ENCODE data around the gene SIGLEC1.

The SIGLEC1 gene

DNA sequence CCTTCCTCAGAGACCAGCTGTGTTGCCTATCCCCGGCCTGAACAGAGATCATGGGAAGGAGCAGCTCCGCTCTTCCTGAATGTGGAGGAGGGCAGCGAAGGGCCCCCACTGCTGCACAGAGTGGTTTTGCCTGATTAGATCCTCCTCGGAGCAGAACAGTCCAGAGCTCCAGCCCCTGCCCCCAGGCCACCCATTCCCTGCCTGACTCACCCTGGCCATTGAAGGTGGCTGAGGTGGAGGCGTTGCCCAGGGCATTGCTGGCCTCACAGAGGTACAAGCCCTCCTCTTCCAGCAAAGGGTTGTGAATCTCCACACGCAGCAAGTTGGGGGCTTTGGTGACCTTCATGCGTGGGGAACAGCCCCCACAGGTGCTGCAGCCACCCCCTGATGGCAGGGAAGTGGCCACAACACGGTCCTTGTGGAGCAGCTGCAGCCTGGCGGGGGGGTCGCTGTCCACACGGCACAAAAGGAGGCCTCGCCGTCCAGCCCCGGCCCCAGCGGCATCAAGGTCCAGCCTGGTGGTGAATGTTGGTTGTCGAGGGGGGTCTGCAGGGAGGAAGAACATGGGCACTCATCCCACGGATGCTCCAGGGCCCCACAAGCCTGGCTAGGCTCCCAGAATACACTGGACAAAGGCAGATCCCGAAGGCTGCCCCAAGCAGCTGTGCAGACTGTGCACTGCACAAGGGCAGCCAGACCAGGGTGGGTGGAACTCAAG lies 14.7 kb downstream of the SIGLEC1 start:
- DNase-seq = no peak

DNA sequence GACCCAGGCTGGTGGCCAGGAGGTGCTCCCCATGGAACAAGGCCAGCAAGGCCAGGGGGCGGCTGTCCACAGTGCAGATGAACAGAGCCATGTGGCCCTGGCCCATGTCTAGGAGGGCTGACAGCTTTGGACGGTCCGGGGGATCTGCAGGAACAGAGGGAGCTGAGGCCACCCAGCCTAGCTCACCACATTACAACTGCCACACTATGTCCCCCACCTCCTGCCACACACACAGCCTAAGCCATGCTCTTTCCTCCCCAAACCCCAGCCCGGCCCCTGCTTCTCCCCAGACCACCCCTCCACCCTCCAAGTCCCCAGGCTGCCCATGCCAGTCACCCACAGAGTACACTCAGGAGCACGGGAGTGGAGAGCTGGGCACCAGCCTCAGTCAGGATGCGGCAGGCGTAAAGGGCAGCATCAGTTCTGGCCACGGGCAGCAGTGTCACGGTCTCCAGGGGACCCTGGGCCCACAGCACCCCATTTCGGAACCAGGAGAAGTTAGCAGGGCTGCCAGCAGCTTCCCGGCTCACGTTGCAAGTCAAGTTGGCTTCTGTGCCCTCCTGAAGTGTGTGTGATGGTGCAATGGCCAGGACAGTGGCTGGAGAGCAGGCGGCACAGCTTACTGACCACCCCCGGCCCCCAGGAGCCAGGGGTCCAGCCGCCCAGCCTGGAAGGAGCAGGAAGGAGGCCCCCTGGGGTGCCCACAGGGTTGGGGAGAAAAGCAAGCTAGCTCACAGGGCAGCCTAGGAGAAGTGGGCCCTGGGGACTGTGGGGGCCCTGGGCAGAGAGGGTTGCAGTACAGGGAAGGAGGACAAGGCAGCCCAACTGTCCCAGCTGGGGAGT lies 15.4 kb downstream of the SIGLEC1 start:
- DNase-seq = no peak

DNA sequence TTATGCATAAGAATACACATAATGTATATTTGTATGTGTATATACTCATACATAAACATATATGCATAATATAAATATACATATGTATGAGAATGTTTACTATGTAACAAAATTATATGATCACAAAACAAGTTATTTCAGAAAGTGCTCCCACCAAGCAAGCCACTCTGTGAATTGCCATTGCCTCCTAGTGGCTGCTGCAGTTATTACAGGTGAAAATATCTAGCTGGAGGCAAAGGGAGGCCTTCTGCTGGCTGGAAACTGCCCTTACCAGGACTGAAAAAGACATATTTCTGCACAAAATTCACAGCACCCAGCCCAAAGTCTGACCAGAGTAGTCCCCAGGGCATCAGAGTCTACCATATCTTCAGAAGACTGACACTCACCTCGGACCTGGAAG lies 16.2 kb downstream of the SIGLEC1 start:
- DNase-seq = no peak

DNA sequence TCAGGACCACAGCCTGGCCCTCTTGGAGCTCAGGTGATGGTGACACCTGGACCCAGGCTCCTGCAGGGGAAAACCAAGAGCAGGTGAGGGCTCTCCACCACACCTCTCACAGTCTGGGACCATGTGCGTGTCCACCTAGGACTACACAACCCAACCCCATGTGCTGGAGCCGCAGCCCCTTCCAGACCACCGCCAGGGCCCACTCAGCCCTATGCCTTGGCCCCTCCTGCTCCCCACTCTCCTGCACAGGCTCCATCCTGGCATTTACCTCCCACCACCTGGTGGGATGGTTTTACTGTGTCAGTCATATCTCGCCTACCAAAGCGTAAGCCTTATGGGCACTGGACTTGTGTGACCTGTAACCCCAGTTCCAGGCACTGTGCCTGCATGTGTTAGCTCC lies 17.5 kb downstream of the SIGLEC1 start:
- no peak for DNase-seq

DNA sequence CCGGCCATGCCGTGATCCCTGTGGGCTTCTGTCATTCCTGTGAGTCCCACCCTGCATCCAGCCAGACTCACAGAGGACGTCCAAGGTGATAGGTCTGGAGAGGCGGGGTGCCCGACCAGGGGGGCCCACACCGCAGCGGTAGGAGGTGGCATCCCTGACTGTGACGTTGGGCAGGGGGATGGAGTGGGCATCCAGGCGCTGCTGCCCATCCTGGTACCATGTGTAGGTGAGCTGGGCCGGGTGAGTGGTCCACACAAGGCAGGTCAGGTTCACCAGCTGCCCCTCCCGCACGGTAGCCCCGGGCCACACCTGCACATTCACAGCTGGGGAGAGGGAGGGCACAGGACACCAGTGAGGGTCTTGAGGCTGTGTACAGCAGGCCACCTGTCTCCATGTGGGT lies 19.0 kb downstream of the SIGLEC1 start:
- no peak for DNase-seq

DNA sequence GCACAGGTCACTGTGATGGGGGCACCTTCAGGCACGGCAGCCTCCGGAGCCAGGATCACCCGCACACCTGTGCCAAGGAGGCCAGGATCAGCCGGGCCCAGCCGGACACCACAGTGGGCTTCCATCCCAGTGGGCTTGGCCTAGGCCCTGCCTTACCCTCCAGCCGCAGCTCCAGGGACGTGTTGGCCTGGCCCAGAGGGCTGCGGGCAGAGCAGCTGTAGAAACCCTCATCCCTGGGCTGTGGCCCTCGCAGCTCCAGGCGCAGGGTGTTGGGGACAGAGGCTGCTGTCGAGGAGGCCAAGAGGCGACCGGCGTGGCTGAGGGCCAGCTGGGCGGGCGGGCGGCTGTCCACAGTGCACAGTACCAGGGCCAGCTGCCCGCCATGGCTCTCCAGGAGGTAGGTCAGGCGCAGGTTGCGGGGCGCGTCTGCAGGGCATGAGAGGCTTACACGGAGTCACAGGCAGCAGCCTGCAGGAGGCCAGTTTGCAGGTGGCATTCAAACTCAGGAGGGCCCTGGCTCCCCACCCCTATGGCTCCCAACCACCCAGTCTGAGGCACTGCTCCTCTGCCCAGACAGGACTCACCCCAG lies 19.6 kb downstream of the SIGLEC1 start:
- DNase-seq = no peak

DNA sequence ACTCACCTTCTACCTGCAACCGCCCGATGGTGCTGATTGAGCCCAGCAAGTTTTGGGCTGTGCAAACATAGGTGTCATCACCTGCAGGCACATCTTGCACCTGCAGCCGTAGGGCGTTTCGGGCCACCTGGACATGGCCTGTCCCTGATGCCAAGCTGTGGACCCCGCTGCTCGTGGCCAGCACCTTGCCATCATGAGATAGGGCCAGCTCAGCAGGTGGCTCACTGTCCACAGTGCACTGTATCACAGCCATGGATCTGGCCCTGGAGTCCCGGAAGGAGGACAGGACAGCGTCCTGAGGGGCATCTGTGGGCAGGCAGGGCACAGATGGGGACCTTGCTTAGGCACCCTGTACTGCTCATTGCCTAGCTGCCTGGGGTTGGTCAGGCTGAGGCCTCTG lies 20.5 kb downstream of the SIGLEC1 start:
- DNase-seq = no peak

DNA sequence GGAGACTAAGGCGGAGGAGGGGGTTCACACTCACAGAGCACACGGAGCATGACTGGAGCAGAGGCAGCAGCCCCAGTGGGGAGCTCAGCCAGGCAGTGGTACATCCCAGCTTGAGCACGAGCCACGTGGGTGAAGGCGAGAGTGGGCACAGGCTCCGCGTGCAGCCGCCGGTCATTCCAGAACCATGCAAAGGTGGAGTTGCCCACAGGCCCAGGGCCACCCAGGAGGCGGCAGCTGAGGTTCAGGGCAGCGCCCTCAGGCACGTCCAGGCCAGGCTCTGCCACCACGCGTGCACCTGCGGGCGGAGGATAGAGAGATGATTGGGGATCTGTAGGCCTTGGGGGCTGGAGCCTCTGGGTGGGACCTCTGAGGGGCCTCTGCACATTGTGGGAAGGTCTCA lies 21.1 kb downstream of the SIGLEC1 start:
- DNase-seq = no peak

DNA sequence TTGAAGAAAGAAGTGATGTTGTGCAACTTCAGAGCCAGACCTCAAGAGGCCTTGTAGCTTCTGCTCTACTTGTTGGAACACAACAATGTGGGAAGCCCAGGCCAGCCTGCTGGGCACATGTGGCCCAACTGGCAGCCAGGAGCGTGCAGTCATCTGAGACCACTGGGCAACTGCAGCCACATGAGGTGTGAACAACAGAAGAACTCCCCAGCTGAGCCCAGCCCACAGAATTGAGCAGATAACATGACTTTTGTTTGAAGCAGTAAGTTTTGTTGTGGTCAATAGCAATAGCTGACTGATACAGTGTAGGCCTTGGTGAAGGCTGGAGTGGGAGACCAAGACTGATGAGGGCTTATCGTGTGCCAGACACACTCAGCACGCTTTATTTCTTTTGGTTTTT lies 22.0 kb downstream of the SIGLEC1 start:
- no peak for DNase-seq

DNA sequence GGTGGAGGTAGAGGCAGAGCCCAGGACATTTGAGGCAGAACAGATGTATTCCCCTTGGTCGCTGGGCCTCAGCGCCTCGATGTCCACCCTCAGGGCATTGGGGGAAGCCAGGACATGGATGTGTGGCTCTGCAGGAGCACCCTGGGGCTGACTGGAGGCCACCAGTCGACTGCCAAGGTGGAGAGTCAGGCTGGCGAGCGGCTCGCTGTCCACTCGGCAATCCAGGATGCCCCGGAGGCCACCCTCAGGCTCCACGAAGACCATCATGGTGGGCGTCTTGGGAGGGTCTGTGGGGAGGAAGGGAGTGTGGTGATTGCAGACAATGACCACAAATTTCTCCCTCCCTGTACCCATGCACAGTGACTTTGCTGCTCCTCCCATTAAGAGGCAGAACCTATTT lies 22.4 kb downstream of the SIGLEC1 start:
- DNase-seq = no peak

DNA sequence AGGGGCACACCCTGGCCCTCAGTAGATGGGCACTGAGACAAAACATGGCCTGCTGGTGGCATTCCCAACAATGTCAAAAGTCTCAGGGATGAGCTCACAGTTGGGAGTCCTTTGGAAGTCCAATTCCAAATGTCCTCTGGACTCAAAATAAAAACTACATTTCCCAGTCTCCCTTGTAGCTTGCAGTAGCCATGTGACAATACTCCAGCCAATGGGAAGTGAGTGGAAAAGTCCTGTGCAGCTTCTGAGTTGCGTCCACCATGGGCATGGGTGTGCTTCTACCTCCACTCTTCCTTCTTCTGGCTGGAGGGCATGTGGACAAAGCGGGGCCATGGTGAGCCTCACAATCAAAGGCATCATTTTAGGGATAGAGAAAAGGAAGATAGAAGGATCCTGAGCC lies 24.7 kb downstream of the SIGLEC1 start:
- no peak for DNase-seq

DNA sequence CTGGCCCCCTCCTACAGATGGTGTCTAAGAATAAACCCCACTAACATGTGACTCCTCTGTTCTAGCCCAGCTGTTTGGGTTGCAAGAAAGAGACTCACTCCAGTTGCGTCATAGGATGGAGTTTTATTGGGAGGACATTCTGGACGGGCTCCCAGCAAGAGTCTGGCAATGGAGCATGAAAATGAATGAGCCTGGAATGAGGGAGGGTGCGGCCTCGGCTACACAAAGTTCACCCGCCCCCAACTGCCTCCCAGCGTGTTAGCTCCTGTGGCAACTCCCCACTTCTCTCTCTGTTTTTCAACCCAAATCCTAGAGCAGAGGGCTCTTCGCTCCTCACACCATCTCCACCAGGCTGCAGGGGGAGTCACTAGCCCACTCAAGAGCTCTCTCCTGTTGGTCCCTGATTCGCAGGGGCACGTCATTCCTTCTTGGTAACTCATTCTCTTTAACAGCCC lies 25.5 kb downstream of the SIGLEC1 start:
- DNase-seq = no peak

DNA sequence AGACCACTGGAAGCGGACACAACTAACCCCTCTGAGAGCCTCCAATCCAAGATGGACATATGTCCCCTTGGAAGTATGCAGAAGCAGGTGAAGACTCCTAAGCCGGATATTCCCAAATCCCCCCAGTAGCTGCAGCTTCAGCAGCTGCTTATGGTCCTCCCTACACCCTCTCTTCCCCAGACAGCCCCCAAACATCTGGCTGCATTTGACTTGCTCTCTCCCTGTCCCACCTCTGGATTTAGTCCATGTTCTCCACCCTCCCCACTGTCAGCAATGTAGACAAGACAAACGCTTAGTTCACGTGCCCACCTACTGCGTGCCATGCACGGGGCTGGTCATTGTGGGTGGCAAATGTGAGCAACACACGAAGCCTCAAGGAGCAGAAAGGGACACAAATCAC lies 26.0 kb downstream of the SIGLEC1 start:
- no peak for DNase-seq

DNA sequence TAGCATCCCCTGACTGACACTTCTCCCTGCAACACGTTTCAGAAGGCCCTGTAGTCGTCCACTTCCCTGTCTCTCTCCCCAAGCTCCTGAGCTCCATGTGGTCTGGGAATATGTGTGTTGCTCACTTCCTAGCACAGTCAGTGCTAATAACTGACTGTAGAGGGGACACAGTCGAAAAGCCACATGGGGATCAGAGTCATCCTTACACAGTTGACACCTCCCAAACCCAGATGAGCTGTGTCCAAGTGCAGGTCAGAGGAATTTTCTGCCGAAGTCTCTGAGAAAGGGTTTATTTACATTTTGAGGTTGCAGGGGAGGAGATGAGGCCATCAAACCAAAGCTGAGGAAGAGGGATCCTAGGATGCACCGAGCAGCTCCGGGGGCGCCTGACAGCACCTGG lies 27.1 kb downstream of the SIGLEC1 start:
- no peak for DNase-seq

DNA sequence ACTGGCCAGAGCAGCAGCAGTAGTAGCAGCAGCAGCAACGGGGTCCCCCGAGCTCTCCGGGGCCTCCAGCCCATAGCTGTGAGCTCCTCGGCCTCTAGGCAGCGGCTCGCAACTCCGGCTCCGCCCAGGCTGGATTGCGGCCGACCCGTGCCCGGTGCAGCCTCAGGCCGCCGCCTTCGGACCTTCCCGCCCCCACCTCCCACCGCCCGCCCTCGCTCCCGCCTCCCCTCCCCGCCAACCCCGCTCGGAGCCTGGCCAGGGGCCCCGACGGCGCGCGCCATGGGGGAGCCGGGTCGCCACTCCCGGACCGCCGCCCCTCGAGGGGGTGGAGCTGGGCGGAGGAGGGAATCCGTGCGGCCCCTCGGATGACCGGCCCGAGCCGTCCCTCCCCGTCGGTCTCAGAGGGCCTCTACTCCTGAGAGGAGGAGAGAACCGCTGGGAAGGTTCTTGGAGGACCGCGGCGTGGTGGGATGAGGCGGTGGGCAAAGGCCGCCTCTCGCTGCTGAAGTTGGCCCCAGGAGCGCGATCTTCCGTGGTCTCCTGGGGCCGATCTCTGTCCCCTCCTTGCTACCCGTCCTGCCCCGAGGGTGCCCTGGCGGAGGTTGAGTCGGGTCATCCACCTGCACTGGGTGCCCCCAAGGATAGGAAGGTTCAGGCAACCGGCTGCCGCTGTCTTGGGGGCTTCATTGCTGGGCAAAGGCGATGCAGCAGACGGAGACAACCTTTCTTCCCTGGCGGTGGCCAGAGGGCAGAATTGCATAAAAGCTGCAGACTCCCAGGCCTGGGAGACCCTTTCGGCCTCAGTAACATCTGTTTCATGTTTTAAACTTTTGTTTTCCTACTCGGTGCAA lies 30.2 kb downstream of the SIGLEC1 start, which contains the start of gene ADAM33:
ADAM33 (minus strand) TSS at position 80 of the 851 bp plus-strand sequence; CDS start at position 74, 6 bp downstream.
- no peak for DNase-seq

DNA sequence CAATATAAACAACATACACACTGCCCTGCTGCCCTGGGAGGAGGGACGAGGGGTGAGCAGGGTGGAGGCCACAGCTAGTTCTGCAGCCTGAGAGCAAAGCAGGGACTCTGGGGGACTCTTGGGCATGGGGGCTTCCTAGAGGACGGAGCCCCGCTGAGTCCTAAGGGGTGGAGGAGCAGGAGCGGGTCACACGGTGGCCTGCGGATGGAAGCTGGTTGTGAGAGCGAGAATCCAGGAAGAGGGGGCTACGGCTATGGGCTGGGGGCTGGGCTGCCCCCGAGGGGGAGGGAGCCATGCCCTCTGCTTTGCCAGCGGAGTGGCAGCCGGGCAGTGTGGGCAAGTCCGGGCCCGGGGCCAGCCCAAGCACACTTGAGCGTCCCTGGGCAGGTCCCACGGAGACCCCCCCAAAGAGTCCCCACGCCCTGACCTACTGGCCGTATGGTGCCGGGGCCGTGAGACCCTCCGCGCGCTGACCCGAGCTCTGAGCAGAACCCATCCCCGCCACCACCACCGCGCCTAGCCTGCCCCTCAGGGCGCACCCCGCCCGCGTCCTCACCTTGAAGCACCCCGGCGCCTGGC lies 31.0 kb downstream of the SIGLEC1 start:
- no peak for DNase-seq

DNA sequence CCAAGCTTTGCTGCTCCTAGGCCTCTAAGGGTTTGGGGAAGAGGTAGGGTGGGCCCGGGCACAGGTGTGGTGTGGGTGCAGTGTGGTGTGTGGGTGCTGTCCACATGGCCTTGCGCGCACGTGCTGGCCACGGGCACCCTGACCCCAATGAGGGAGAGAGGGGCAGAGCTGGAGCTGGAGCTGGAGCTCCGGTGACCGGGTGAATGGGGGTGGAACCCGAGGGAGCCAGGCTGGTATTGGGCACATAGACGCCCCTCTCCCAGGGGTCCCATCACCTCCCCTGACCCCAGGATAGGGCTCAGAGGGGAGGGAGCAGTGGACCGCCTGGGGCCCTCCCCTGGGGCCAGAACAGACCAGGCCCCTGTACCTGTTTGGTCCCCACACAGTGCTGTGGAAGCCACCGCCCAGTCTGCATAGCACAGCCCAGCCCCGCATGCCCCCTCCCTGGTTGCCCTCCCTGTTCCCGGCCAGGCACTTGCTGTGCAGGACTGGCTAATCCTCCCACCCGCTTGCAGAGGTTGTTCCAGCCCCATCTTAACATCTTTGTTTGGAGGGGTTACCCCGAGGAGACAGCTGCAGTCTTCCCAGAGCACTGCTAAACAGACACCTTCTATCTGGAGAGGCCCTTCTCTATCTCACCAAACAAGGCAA lies 31.6 kb downstream of the SIGLEC1 start:
- DNase-seq = no peak

DNA sequence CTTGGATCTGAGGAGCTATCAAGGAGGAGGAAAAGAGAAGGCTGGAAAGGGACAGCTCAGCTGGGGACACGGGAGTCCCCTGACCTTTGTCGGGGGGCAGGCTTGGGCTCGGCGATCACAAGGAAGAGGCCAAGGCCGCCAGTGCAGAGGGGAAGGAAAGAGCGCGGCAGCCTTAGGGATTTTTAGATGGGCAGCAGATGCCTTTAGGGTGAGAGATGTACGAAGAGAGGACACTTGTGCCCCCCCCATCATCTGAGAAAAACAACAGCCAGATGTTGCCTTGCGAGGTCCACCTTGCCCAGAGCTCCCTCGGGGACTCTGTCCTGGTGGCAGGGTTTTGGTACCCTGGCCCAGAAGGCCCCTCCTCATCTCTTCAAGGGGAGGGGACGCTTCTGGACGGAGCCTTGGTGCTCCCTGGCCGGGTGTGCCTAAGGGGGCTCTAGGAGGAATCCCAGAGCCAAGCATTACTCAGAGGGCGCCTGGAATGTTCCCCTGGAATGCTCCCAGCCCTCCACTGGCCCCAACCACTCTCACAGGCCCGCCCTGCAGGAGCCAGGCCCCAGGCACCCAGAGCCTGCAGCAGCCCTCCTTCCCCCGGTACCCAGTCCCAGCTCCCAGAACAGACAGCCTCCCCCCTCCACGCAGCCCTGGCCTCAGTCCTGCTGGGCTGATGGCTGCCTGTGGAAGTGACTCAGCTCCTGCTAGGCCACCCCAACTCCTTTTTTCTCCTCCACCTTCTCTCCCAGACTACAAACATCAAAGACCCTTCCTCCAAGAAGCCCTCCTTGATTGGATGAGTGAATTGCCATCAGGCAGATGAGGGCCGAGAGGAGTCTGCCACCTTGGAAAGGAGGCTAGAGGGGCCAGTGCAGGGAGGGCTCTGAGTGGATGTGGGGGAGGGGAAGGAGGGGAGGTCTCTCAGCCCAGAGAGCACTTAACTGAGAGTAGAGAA lies 32.4 kb downstream of the SIGLEC1 start:
- no peak for DNase-seq

DNA sequence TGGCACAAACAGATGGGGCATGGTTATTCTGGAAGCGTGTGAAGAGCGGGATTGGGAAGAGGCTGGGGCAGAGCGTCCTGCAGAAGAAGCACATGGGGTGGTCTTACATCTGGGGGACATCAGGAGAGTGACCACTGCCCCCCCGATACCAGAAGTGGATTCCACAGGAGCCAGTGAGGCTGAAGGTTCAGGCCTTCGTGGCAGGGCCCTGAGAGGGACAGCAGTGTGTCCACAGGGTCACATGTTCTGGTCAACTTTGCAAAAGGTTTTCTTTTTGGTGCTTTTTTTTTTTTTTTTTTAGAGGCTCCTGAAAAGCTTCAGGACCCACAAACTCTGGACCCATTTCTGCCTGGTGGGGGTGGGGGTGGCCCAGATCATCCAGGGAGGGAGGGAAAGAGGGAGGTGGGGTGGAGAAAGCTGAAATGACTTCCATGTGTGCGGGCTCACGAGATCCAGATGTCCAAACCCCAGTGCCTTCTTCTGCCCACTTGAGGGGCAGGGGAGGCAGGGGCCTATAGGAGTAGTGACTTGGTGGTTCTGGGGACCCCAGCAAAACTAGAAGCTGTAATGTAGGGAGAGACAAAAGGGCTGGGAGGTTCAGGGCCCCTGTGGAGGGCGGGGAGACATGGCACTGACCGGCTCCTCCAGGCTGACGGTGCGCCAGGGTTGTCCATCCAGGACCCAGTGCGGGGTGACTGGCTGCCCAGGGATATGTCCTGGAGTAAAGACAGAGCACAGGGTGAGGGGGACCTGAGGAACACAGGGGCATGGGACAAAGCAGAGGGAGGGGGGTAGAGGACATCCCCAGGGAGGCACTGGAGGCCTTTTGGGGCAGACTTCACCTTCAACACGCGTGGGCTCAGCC lies 33.3 kb downstream of the SIGLEC1 start:
- DNase-seq = no peak

DNA sequence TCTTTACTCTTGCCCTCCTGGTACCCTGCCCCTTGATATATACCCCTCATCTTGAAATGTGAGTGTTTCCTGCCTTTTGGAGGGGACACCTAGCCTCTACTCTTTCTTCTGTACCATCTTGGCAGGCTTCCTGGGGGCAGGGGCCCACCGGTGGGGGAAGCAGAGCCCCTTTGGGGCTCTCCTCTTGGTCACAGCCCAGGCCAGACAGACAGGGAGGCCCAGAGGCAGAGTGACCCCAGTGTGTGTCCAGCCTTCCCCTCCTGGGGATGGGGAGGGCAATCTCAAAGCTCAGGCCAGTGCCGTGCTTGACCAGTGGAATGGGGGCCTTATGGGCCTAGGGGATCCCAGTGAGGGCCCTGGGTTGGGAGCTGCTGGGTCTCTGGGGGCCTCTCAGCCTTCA lies 34.2 kb downstream of the SIGLEC1 start:
- no peak for DNase-seq

Data from stimulated activated CD4-positive, alpha-beta T cell treated with anti-CD3 and anti-CD28 coated beads, Interleukin-4, amount 100 ng/mL, for 1 hour (primary cell).